Measurements from ENCODE around the gene C5AR2. TPM values are rescaled to one million over a fixed set of nuclear protein-coding genes. Genes with fewer than 3 reads are reported as not detected.
"Not testable (repeated sequence)": the region's sequence is repeated elsewhere in the genome, so short reads cannot be mapped to it uniquely, and the experiment has no call there.

Gene C5AR2
- total RNA-seq, 1 donor from 2014 or later = not detected

DNA sequence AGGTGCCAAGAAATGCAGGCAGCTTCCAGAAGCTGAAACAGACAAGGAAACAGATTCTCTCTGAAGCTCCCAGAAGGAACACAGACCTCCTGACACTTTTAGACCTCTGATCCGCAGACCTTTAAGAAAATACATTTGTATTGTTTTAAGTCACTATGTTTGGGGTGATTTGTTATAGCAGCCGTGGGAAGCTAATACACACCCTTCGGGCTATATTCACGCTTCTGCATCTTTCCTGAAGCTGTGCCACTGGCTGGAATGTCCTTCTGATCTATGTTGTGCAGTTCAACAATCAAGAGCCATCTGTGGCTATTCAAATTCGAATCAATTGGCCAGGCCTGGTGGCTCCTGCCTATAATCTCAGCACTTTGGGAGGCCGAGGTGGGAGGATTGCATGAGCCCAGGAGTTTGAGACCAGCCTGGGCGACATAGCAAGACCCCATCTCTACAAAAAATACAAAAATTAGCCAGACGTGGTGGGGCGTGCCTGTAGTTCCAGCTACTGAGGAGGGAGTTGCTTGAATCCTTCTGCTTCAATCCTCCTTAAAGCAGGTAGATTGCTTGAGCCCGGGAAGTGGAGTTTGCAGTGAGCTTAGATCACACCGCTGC is 11.3 kb downstream of the C5AR2 start:
- H3K36me3 Mint-ChIP-seq (ENCODE audit: low read depth, unreplicated experiment) = no peaks in the 10 kb centered on the region
- Histone ChIP-seq H3K4me1 (ENCODE audit: insufficient read depth, low read length) (no peaks in the 10 kb centered on the region), H4K20me1 (ENCODE audit: insufficient read depth, low read length) (no peaks in the 10 kb centered on the region), H3K27ac (ENCODE audit: low read depth, low read length) (no peak overlapping the region), H2AFZ (ENCODE audit: low read depth, low read length) (no peak overlapping the region), H3K9me3 (ENCODE audit: insufficient read depth, low read depth, low read length) (no peaks in the 10 kb centered on the region), H3K9ac (ENCODE audit: low read length) (no peak overlapping the region), H3K36me3 (ENCODE audit: insufficient read depth, low read length) (no peaks in the 10 kb centered on the region), H3K79me2 (ENCODE audit: insufficient read depth, low read length) (no peaks in the 10 kb centered on the region), H3K27me3 (ENCODE audit: insufficient read depth, low read length) (peaks cover 2% of the 10 kb centered on the region), H3K4me2 (ENCODE audit: low read length) (no peak overlapping the region), H3K4me3 (ENCODE audit: insufficient read depth, low read depth, low read length) (no peak overlapping the region)
- no peaks in the 10 kb centered on the region for H3K4me1 Mint-ChIP-seq (ENCODE audit: low read depth, unreplicated experiment)
- TF ChIP-seq, protein P1, sequence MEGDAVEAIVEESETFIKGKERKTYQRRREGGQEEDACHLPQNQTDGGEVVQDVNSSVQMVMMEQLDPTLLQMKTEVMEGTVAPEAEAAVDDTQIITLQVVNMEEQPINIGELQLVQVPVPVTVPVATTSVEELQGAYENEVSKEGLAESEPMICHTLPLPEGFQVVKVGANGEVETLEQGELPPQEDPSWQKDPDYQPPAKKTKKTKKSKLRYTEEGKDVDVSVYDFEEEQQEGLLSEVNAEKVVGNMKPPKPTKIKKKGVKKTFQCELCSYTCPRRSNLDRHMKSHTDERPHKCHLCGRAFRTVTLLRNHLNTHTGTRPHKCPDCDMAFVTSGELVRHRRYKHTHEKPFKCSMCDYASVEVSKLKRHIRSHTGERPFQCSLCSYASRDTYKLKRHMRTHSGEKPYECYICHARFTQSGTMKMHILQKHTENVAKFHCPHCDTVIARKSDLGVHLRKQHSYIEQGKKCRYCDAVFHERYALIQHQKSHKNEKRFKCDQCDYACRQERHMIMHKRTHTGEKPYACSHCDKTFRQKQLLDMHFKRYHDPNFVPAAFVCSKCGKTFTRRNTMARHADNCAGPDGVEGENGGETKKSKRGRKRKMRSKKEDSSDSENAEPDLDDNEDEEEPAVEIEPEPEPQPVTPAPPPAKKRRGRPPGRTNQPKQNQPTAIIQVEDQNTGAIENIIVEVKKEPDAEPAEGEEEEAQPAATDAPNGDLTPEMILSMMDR (IDR thresholded peaks at IDR 0.05; ENCODE audit: insufficient read depth, low read depth, low read length) = no peak
- no peak for TF ChIP-seq EZH2 (IDR thresholded peaks at IDR 0.05; ENCODE audit: insufficient read depth, low read length)
- no peak overlapping the region for H3K27ac Mint-ChIP-seq (ENCODE audit: unreplicated experiment)
- peaks cover 4% of the 10 kb centered on the region for H3K9me3 Mint-ChIP-seq (ENCODE audit: unreplicated experiment)
- DNase-seq (ENCODE audit: low read depth) (no peak), FAIRE-seq (no peak)
- H3K4me3 Mint-ChIP-seq (ENCODE audit: unreplicated experiment) = no peak overlapping the region
- peaks cover 18% of the 10 kb centered on the region for H3K27me3 Mint-ChIP-seq (ENCODE audit: low read depth, unreplicated experiment)

DNA sequence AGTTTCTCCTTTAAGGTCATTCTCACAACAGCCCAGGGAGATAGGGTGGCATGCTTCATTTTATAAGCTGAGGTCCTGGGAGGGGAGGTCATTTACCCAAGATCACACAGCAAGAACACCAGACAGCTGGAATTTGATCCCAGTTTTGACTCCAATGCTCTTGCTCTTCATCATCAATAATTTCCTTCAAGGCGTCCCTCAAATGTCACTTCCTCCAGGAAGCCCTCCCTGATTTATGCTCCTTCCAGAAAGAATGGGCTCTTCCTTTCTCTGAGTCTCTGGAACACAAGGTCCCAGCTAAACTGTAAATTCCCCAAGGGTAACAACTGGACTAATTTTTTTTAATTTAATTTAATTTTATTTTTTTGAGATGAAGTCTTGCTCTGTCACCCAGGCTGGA is 12.4 kb downstream of the C5AR2 start:
- Histone ChIP-seq H2AFZ (ENCODE audit: low read depth, low read length) (no peak overlapping the region), H4K20me1 (ENCODE audit: insufficient read depth, low read length) (no peaks in the 10 kb centered on the region), H3K4me3 (ENCODE audit: insufficient read depth, low read depth, low read length) (no peak overlapping the region), H3K27ac (ENCODE audit: low read depth, low read length) (no peak overlapping the region), H3K9me3 (ENCODE audit: insufficient read depth, low read depth, low read length) (no peaks in the 10 kb centered on the region), H3K27me3 (ENCODE audit: insufficient read depth, low read length) (peaks cover 2% of the 10 kb centered on the region), H3K4me1 (ENCODE audit: insufficient read depth, low read length) (no peaks in the 10 kb centered on the region), H3K9ac (ENCODE audit: low read length) (no peak overlapping the region), H3K4me2 (ENCODE audit: low read length) (no peak overlapping the region), H3K79me2 (ENCODE audit: insufficient read depth, low read length) (peaks cover 2% of the 10 kb centered on the region), H3K36me3 (ENCODE audit: insufficient read depth, low read length) (no peaks in the 10 kb centered on the region)
- Mint-ChIP-seq H3K9me3 (ENCODE audit: unreplicated experiment) (peaks cover 8% of the 10 kb centered on the region), H3K36me3 (ENCODE audit: low read depth, unreplicated experiment) (no peaks in the 10 kb centered on the region), H3K27me3 (ENCODE audit: low read depth, unreplicated experiment) (peaks cover 16% of the 10 kb centered on the region), H3K4me1 (ENCODE audit: low read depth, unreplicated experiment) (no peaks in the 10 kb centered on the region), H3K27ac (ENCODE audit: unreplicated experiment) (no peak overlapping the region), H3K4me3 (ENCODE audit: unreplicated experiment) (no peak overlapping the region)
- TF ChIP-seq, protein P1 (IDR thresholded peaks at IDR 0.05; ENCODE audit: insufficient read depth, low read depth, low read length) = no peak
- no peak for TF ChIP-seq EZH2 (IDR thresholded peaks at IDR 0.05; ENCODE audit: insufficient read depth, low read length)
- FAIRE-seq = no peak
- DNase-seq (ENCODE audit: low read depth) = no peak

DNA sequence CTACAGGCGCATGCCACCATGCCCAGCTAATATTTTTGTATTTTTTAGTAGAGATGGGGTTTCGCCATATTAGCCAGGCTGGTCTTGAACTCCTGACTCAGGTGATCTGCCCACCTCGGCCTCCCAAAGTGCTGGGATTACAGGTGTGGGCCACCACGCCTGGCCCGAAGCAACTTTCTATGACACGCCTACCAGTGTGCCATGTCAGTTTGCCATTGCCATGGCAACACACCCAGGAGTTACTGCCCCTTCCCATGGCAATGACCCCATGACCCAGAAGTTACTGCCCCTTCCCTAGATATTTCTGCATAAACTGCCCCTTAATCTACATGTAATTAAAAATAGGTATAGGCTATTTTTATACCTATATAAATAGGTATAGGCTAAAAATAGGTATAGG is 14.0 kb downstream of the C5AR2 start:
- H3K4me3 ChIP-seq (ENCODE audit: insufficient read depth, low read depth, low read length); H3K4me2 ChIP-seq (ENCODE audit: low read length); H3K9me3 Mint-ChIP-seq (ENCODE audit: unreplicated experiment); H4K20me1 ChIP-seq (ENCODE audit: insufficient read depth, low read length); H3K4me3 Mint-ChIP-seq (ENCODE audit: unreplicated experiment); H2AFZ ChIP-seq (ENCODE audit: low read depth, low read length); FAIRE-seq; DNase-seq (ENCODE audit: low read depth); H3K27ac ChIP-seq (ENCODE audit: low read depth, low read length); H3K27me3 ChIP-seq (ENCODE audit: insufficient read depth, low read length); H3K36me3 Mint-ChIP-seq (ENCODE audit: low read depth, unreplicated experiment); H3K9ac ChIP-seq (ENCODE audit: low read length); H3K36me3 ChIP-seq (ENCODE audit: insufficient read depth, low read length); H3K4me1 ChIP-seq (ENCODE audit: insufficient read depth, low read length); H3K9me3 ChIP-seq (ENCODE audit: insufficient read depth, low read depth, low read length); H3K4me1 Mint-ChIP-seq (ENCODE audit: low read depth, unreplicated experiment); H3K27ac Mint-ChIP-seq (ENCODE audit: unreplicated experiment): not testable (repeated sequence)
- H3K27me3 Mint-ChIP-seq (ENCODE audit: low read depth, unreplicated experiment) = peaks cover 12% of the 10 kb centered on the region
- H3K79me2 ChIP-seq (ENCODE audit: insufficient read depth, low read length) = peaks cover 16% of the 10 kb centered on the region

Measured in astrocyte (in vitro differentiated cells and primary cell).